Mesenchymal stem cell (in vitro differentiated cells and primary cell): ENCODE results near the gene IGSF9.

ENCODE experiments used
- DNase-seq: peaks from one replicate; pipeline ENCODE4 v3.0.0-alpha.2; 2013
- H2AFZ ChIP-seq: one replicate; pipeline ENCODE4 v1.6.1; 2013; ENCODE audit warnings: low read depth, mild to moderate bottlenecking, control low read depth, inconsistent platforms, low read length, moderate library complexity
- H2AK5ac ChIP-seq: 2 replicates; pipeline ENCODE4 v1.6.1; 2013; ENCODE audit warnings: low read length, moderate library complexity, mild to moderate bottlenecking, inconsistent platforms; ENCODE audit not compliant: severe bottlenecking
- H2BK120ac ChIP-seq: one replicate; pipeline ENCODE4 v1.6.1; 2013; ENCODE audit warnings: low read depth, mild to moderate bottlenecking, inconsistent platforms, low read length, moderate library complexity
- H2BK12ac ChIP-seq, 2 experiments: one replicate each; pipeline ENCODE4 v1.6.1; 2013; ENCODE audit warnings: inconsistent platforms in 2 of 2, low read length in 2 of 2, mild to moderate bottlenecking in 2 of 2, moderate library complexity in 2 of 2, control low read depth in 1 of 2
- H2BK15ac ChIP-seq: one replicate; pipeline ENCODE4 v1.6.1; 2013; ENCODE audit warnings: mild to moderate bottlenecking, low read depth, inconsistent platforms; ENCODE audit not compliant: poor library complexity, severe bottlenecking
- H2BK5ac ChIP-seq: 2 replicates; pipeline ENCODE4 v1.6.1; 2013; ENCODE audit warnings: low read depth, mild to moderate bottlenecking, low read length, control low read depth, inconsistent platforms; ENCODE audit not compliant: poor library complexity, severe bottlenecking
- H3K14ac ChIP-seq, 2 experiments: one replicate each; pipeline ENCODE4 v1.6.1; 2013; ENCODE audit warnings: inconsistent platforms in 2 of 2, low read length in 2 of 2, control low read depth in 1 of 2, mild to moderate bottlenecking in 1 of 2, moderate library complexity in 1 of 2
- H3K18ac ChIP-seq, 2 experiments: one replicate each; pipeline ENCODE4 v1.6.1; 2013; ENCODE audit warnings: inconsistent platforms in 2 of 2, low read length in 2 of 2, control low read depth in 1 of 2, low read depth in 1 of 2, mild to moderate bottlenecking in 1 of 2
- H3K23ac ChIP-seq, 2 experiments: one replicate each; pipeline ENCODE4 v1.6.1; 2013; ENCODE audit warnings: inconsistent platforms in 2 of 2, low read length in 2 of 2, mild to moderate bottlenecking in 2 of 2, moderate library complexity in 2 of 2, control low read depth in 1 of 2
- H3K27ac ChIP-seq: 2 replicates; pipeline ENCODE4 v1.5.1; 2013; ENCODE audit warnings: mild to moderate bottlenecking, moderate library complexity, low read length, control low read depth, inconsistent platforms; ENCODE audit not compliant: poor library complexity, severe bottlenecking
- H3K27me3 ChIP-seq, 2 experiments: 2 replicates each; pipeline versions ENCODE4 v1.6.1 to v1.7.0; 2013; ENCODE audit warnings: low read length in 2 of 2, mild to moderate bottlenecking in 2 of 2, moderate library complexity in 2 of 2, control low read depth in 1 of 2, inconsistent platforms in 1 of 2; ENCODE audit not compliant: control insufficient read depth in 1 of 2, insufficient read depth in 1 of 2
- H3K36me3 ChIP-seq, 2 experiments: 2 replicates each; pipeline versions ENCODE4 v1.6.1 to v1.7.0; 2013; ENCODE audit warnings: low read length in 2 of 2, control low read depth in 1 of 2, inconsistent platforms in 1 of 2, low read depth in 1 of 2, mild to moderate bottlenecking in 1 of 2; ENCODE audit not compliant: insufficient read depth in 2 of 2, control insufficient read depth in 1 of 2
- H3K4ac ChIP-seq, 2 experiments: one replicate each; pipeline ENCODE4 v1.6.1; 2013; ENCODE audit warnings: inconsistent platforms in 2 of 2, low read length in 2 of 2, mild to moderate bottlenecking in 2 of 2, moderate library complexity in 2 of 2, control low read depth in 1 of 2, low read depth in 1 of 2
- H3K4me1 ChIP-seq: 2 replicates; pipeline ENCODE4 v1.6.1; 2013; ENCODE audit warnings: low read depth, low read length, control low read depth; ENCODE audit not compliant: control insufficient read depth, insufficient read depth
- H3K4me2 ChIP-seq: 2 replicates; pipeline ENCODE4 v1.6.1; 2013; ENCODE audit warnings: low read length, mild to moderate bottlenecking, inconsistent platforms; ENCODE audit not compliant: poor library complexity, severe bottlenecking
- H3K4me3 ChIP-seq, 2 experiments: 2 replicates each; pipeline versions ENCODE4 v1.5.1 to v1.7.0; 2013; ENCODE audit warnings: low read length in 2 of 2, mild to moderate bottlenecking in 2 of 2, control low read depth in 1 of 2, low read depth in 1 of 2; ENCODE audit not compliant: insufficient read depth in 1 of 2
- H3K79me1 ChIP-seq: replicated peaks from 2 replicates; pipeline ENCODE4 v1.6.1; 2013; ENCODE audit warnings: mild to moderate bottlenecking, control low read depth, low read length, inconsistent platforms; ENCODE audit not compliant: poor library complexity, severe bottlenecking
- H3K9ac ChIP-seq: 2 replicates; pipeline ENCODE4 v1.7.0; 2013; ENCODE audit warnings: mild to moderate bottlenecking, low read length, moderate library complexity
- H3K9me3 ChIP-seq: 2 replicates; pipeline ENCODE4 v1.7.0; 2013; ENCODE audit warnings: mild to moderate bottlenecking, low read length; ENCODE audit not compliant: control insufficient read depth
- H4K8ac ChIP-seq: one replicate; pipeline ENCODE4 v1.6.1; 2013; ENCODE audit warnings: inconsistent platforms, mild to moderate bottlenecking, low read length, moderate library complexity
- H4K91ac ChIP-seq: one replicate; pipeline ENCODE4 v1.6.1; 2013; ENCODE audit warnings: mild to moderate bottlenecking, low read length, inconsistent platforms
- WGBS: methylation state at CpG from one replicate; pipeline ENCODE4 v1.1.7; 2013; ENCODE audit warnings: mixed read lengths; 5-methylcytosine and 5-hydroxymethylcytosine counted together

Gene IGSF9

GRCh38 chr1:159921251-159921650 lies 24.2 kb downstream of the IGSF9 start:
- H3K27me3 ChIP-seq, result no peaks in the 10 kb centered on the region
- H3K9me3 ChIP-seq, result no peaks in the 10 kb centered on the region
- peak; percentile 37 for DNase-seq

GRCh38 chr1:159920651-159921050 lies 24.8 kb downstream of the IGSF9 start:
- peak overlapping the region; percentile 99 for H3K9ac ChIP-seq
- no peak overlapping the region for H2BK5ac ChIP-seq
- peaks cover 42 to 46% of the 10 kb centered on the region in 2 experiments for H3K36me3 ChIP-seq
- peaks cover 3% of the 10 kb centered on the region for H3K79me1 ChIP-seq
- H3K27me3 ChIP-seq, result no peaks in the 10 kb centered on the region
- H3K27ac ChIP-seq, result no peak overlapping the region
- no peak overlapping the region for H3K14ac ChIP-seq
- no peak overlapping the region for H2BK120ac ChIP-seq
- H4K91ac ChIP-seq, result no peak overlapping the region
- no peak overlapping the region for H3K18ac ChIP-seq
- no peak overlapping the region for H2BK15ac ChIP-seq
- no peak overlapping the region for H3K23ac ChIP-seq
- peak overlapping the region; percentile 38 for H4K8ac ChIP-seq
- H3K4me2 ChIP-seq, result no peak overlapping the region
- H3K4me1 ChIP-seq, result peaks cover 53% of the 10 kb centered on the region
- no peak overlapping the region for H3K4me3 ChIP-seq
- no peak overlapping the region for H3K4ac ChIP-seq
- no peak overlapping the region for H2AFZ ChIP-seq
- DNase-seq, result no peak
- no peaks in the 10 kb centered on the region for H3K9me3 ChIP-seq
- no peak overlapping the region for H2AK5ac ChIP-seq
- WGBS, result 71% methylated on average over 1 of the region's 1 CpG
- no peak overlapping the region for H2BK12ac ChIP-seq

More at GRCh38 chr1:159921251-159921650, 24.2 kb downstream of the IGSF9 start:
- Histone ChIP-seq H4K8ac (no peak overlapping the region), H2AFZ (no peak overlapping the region), H2BK120ac (no peak overlapping the region), H2BK15ac (no peak overlapping the region), H3K36me3 (peaks cover 42 to 44% of the 10 kb centered on the region in 2 experiments), H3K9ac (peak overlapping the region; percentile 99), H3K14ac (no peak overlapping the region), H3K4ac (no peak overlapping the region), H3K4me1 (peaks cover 54% of the 10 kb centered on the region), H2AK5ac (no peak overlapping the region), H3K23ac (no peak overlapping the region), H3K4me3 (no peak overlapping the region), H2BK5ac (no peak overlapping the region), H3K27ac (peak overlapping the region; percentile 45), H4K91ac (no peak overlapping the region), H3K18ac (no peak overlapping the region), H2BK12ac (no peak overlapping the region), H3K4me2 (no peak overlapping the region), H3K79me1 (peaks cover 7% of the 10 kb centered on the region)
- 100% methylated on average over 1 of the region's 1 CpG for WGBS

- H4K91ac ChIP-seq, result no peak overlapping the region
- H2AFZ ChIP-seq, result no peak overlapping the region
- H3K9me3 ChIP-seq, result no peaks in the 10 kb centered on the region
- H2AK5ac ChIP-seq, result no peak overlapping the region
- H3K79me1 ChIP-seq, result peaks cover 3% of the 10 kb centered on the region
- peaks cover 42 to 46% of the 10 kb centered on the region in 2 experiments for H3K36me3 ChIP-seq
- H3K4ac ChIP-seq, result no peak overlapping the region
- no peak overlapping the region for H3K18ac ChIP-seq
- no peak overlapping the region for H2BK5ac ChIP-seq
- H3K27ac ChIP-seq, result no peak overlapping the region
- DNase-seq, result no peak
- no peaks in the 10 kb centered on the region for H3K27me3 ChIP-seq
- H3K23ac ChIP-seq, result no peak overlapping the region
- H3K4me2 ChIP-seq, result no peak overlapping the region
- no peak overlapping the region for H2BK120ac ChIP-seq
- no peak overlapping the region for H3K14ac ChIP-seq
- no peak overlapping the region for H2BK15ac ChIP-seq
- no peak overlapping the region for H2BK12ac ChIP-seq
- H3K4me1 ChIP-seq, result peaks cover 56% of the 10 kb centered on the region
- WGBS, result 97% methylated on average over 8 of the region's 10 CpGs
- no peak overlapping the region for H3K9ac ChIP-seq
- H3K4me3 ChIP-seq, result no peak overlapping the region
- H4K8ac ChIP-seq, result peak overlapping the region; percentile 38
These were observed 25.2 kb downstream of the IGSF9 start for GRCh38 chr1:159920202-159920601.

GRCh38 chr1:159919236-159919865 lies 26.1 kb downstream of the IGSF9 start:
- no peak overlapping the region for H3K18ac ChIP-seq
- no peak overlapping the region for H3K4ac ChIP-seq
- no peak for DNase-seq
- H2AK5ac ChIP-seq, result no peak overlapping the region
- no peaks in the 10 kb centered on the region for H3K9me3 ChIP-seq
- peaks cover 58% of the 10 kb centered on the region for H3K4me1 ChIP-seq
- H2BK12ac ChIP-seq, result no peak overlapping the region
- no peak overlapping the region for H2AFZ ChIP-seq
- H2BK15ac ChIP-seq, result no peak overlapping the region
- H3K79me1 ChIP-seq, result peaks cover 3% of the 10 kb centered on the region
- H4K91ac ChIP-seq, result no peak overlapping the region
- no peak overlapping the region for H3K23ac ChIP-seq
- WGBS, result 97% methylated on average over 10 of the region's 10 CpGs
- H4K8ac ChIP-seq, result no peak overlapping the region
- H3K4me2 ChIP-seq, result no peak overlapping the region
- no peak overlapping the region for H3K9ac ChIP-seq
- no peak overlapping the region for H3K4me3 ChIP-seq
- H3K27ac ChIP-seq, result no peak overlapping the region
- peaks cover 42 to 46% of the 10 kb centered on the region in 2 experiments for H3K36me3 ChIP-seq
- no peak overlapping the region for H2BK5ac ChIP-seq
- H3K14ac ChIP-seq, result peak overlapping the region in 1 of 2 experiments; percentile 18
- H3K27me3 ChIP-seq, result no peaks in the 10 kb centered on the region
- no peak overlapping the region for H2BK120ac ChIP-seq
